Cardiac fibroblast (primary cell): ENCODE results near the gene GJD2.

Experiments used
- DNase-seq, 2 donors: peaks; one replicate each; pipeline versions ENCODE4 v3.0.0 to v3.0.0-alpha.2; 2010; ENCODE audit warnings: low read depth in 2 of 2
- H3K4me3 ChIP-seq, 2 donors: replicated peaks in 1 of 2; 1 replicate in 1 of 2; 2 replicates in 1 of 2; pipeline ENCODE4 v1.5.1; 2011; ENCODE audit warnings: low read depth in 2 of 2, low read length in 2 of 2, mild to moderate bottlenecking in 2 of 2, moderate library complexity in 1 of 2
- TF ChIP-seq, protein P1 (sequence below): IDR thresholded peaks from one replicate; pipeline ENCODE4 v1.5.1; 2011; ENCODE audit warnings: low read depth, mild to moderate bottlenecking, low read length, inconsistent platforms

GJD2 gene

DNA sequence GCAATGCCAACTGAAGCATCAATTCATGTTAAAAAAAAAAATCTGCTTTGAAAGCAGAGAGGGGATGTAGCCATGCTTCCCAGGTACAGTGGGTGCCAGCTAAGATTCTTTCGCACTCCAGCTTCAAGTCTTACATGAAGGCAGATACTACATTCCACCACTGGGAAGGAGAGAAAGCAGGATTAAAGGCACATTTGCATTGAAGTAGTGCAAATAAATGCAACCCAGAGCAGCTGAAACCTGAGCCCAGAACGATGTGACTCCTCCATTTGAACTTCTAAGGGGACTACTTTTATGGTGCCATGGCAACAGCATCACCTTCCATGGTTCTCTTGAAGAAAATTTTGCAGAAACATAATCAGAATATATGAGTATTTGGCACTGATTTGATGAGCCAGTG, 19.1 kb upstream of the GJD2 start:
- DNase-seq, result no peak
- TF ChIP-seq, protein P1, sequence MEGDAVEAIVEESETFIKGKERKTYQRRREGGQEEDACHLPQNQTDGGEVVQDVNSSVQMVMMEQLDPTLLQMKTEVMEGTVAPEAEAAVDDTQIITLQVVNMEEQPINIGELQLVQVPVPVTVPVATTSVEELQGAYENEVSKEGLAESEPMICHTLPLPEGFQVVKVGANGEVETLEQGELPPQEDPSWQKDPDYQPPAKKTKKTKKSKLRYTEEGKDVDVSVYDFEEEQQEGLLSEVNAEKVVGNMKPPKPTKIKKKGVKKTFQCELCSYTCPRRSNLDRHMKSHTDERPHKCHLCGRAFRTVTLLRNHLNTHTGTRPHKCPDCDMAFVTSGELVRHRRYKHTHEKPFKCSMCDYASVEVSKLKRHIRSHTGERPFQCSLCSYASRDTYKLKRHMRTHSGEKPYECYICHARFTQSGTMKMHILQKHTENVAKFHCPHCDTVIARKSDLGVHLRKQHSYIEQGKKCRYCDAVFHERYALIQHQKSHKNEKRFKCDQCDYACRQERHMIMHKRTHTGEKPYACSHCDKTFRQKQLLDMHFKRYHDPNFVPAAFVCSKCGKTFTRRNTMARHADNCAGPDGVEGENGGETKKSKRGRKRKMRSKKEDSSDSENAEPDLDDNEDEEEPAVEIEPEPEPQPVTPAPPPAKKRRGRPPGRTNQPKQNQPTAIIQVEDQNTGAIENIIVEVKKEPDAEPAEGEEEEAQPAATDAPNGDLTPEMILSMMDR, result no peak
- H3K4me3 ChIP-seq, result no peak overlapping the region

- H3K4me3 ChIP-seq, result no peak overlapping the region
- no peak for DNase-seq
- TF ChIP-seq, protein P1, result no peak
Measured at GRCh38 chr15:34773013-34773412, 18.2 kb upstream of the GJD2 start.

GRCh38 chr15:34772312-34772711, 17.5 kb upstream of the GJD2 start:
- DNase-seq, result no peak
- H3K4me3 ChIP-seq, result no peak overlapping the region
- TF ChIP-seq, protein P1, result no peak

GRCh38 chr15:34769711-34770110, 14.9 kb upstream of the GJD2 start:
- DNase-seq, result no peak
- TF ChIP-seq, protein P1, result no peak
- no peak overlapping the region for H3K4me3 ChIP-seq

DNA sequence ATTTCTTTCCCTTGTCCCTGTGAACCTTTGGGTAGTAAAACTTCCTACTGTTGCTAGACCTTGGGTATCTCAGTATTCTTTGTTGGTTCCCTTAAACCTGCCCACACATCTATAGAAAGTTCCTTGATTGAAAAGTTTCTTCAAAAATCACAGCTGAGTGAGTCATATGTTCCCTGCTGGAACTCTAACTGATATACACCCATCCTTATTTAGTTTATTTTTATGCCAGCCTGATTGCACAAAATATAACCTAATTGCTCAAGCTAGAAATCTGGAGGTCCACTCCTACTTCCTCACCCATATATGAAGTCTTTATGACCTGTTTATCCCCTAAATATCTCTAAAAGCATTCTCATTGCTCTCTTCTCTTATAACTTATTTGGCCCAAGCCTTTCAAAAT, 13.7 kb upstream of the GJD2 start:
- no peak for DNase-seq
- TF ChIP-seq, protein P1, result no peak
- H3K4me3 ChIP-seq, result no peak overlapping the region

- TF ChIP-seq, protein P1, result no peak
- no peak for DNase-seq
- no peak overlapping the region for H3K4me3 ChIP-seq
Measured at GRCh38 chr15:34765741-34766140, 10.9 kb upstream of the GJD2 start.

- DNase-seq, result no peak
- TF ChIP-seq, protein P1, result no peak
- H3K4me3 ChIP-seq, result no peak overlapping the region
Measured at GRCh38 chr15:34760909-34761308, 6.1 kb upstream of the GJD2 start.
